Erythroblast (primary cell): ENCODE results near the gene RHBDD2.
"Not testable (repeated sequence)": the region's sequence is repeated elsewhere in the genome, so short reads cannot be mapped to it uniquely, and the experiment has no call there.

ENCODE experiments used
- DNase-seq, 2 experiments: peaks; one replicate each; lab custom pipeline; 2025; lab: John Stamatoyannopoulos, UW
- GATA1 ChIP-seq: IDR thresholded peaks from 2 replicates; pipeline ENCODE4 v1.6.1; 2011; ENCODE audit warnings: low read depth, mild to moderate bottlenecking, control low read depth, low read length, moderate library complexity
- POLR2A ChIP-seq: IDR thresholded peaks from 2 replicates; pipeline ENCODE4 v1.6.1; 2011; ENCODE audit warnings: mild to moderate bottlenecking, low read length

RHBDD2 gene

GRCh38 chr7:75850235-75850634, 28.6 kb upstream of the RHBDD2 start:
- DNase-seq: no peak
- TF ChIP-seq POLR2A: no peak
- TF ChIP-seq GATA1: no peak

- DNase-seq: no peak
- TF ChIP-seq POLR2A: no peak
- no peak for TF ChIP-seq GATA1
Measured at GRCh38 chr7:75854233-75854632, 24.6 kb upstream of the RHBDD2 start.

DNA sequence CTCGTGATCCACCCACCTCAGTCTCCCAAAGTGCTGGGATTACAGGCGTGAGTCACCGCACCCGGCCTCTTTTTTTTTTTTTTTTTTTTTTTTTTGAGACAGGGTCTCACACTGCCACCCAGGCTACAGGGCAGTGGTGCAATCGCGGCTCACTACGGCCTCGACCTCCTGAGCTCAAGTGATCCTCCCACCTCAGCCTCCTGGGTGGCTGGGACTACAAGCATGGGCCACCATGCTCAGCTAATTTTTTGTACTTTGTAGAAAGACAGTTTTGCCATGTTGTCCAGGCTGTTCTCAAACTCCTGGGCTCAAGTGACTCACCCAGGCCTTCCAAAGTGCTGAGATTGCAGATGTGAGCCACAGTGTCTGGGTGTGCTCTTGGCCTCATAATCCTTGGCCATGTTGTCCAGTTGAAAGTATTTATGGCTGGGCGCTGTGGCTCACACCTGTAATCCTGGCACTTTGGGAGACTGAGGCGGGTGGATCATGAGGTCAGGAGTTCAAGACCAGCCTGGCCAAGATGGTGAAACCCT, 24.0 kb upstream of the RHBDD2 start:
- not testable (repeated sequence) for DNase-seq

DNA sequence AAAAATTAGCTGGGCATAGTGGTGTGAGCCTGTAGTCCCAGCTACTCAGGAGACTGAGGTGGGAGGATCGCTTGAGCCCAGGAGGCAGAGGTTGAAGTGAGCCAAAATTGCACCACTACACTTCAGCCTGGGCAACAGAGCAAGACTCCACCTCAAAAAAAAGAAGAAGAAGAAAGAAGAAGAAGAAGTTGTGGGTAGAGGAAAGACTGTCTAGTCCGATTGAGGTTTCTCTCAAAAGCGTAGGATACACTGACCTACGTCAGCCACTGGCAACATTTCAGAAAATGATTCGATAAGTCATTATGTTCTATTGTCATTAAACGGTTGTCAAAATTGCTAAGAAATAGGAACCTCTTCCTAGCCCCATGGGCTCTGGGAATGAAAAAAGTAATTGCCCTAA, 22.3 kb upstream of the RHBDD2 start:
- DNase-seq: no peak
- TF ChIP-seq POLR2A (no peak), GATA1 (no peak)

- no peak for DNase-seq
- TF ChIP-seq POLR2A (no peak), GATA1 (no peak)
Measured at GRCh38 chr7:75858410-75858809, 20.4 kb upstream of the RHBDD2 start.

- no peak for TF ChIP-seq POLR2A
- no peak for TF ChIP-seq GATA1
- DNase-seq: no peak
Measured at GRCh38 chr7:75861636-75862035, 17.2 kb upstream of the RHBDD2 start.

- not testable (repeated sequence) for DNase-seq
Measured at GRCh38 chr7:75864251-75864650, 14.6 kb upstream of the RHBDD2 start.

DNA sequence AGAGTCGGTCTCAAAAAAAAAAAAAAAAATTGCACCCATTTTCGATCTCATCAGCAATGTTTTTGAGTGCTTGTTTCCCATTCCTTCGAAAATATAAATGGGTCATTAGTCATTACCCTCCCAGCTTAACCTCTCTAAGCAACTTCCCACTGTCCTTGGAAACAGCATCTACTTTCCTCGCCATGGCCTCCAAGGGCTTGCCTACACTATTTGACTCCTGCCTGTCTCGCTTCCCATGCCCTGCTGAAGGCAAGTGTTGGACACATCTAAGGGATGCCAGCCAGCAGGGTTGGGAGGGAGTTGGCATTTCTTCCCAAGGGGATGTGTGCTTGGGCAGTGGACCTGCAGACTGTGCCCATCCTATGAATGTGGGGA, 12.7 kb upstream of the RHBDD2 start:
- TF ChIP-seq POLR2A: no peak
- TF ChIP-seq GATA1: no peak

DNA sequence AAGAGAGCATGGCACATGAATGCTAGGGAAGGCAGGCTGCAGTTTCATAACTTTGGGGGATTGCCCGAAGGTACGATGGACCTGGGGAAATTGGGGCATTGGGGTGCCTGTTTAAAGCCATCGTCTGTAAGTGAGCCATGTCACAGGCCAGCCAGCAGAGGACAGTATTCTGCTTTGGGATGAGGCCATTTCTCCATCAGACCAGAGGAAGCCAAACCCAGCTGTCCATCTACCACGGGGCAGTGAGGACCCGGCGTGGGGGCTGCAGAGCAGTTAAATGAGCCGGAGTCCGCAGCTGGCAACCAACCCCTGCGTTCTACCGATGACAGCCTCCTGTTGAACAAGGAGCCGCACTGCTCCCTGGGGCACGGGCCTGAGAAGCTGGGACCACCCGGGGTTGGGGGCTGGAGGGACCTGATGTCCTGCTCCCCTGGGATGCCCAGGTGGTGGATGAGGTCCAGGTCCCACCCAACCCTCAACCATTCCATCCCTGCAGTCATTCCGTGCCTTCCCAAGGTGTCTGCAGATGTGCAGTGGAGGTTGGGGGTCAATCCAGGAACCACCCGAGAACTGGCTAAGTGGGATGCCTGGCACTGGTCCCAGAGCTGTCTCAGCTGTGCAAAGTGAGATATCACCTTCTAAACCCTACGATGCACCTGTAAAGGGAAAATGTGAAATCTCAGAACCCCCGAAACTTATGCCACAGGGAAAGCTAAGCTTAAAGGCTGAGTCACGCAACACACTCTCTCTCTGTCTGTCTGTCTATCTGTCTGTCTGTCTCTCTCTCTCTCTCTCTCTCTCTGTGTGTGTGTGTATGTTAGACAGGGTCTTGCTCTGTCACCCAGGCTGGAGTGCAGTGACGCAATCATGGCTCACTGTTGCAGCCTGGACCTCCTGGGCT, 12.1 kb upstream of the RHBDD2 start:
- TF ChIP-seq GATA1 (no peak), POLR2A (no peak)
- peak; percentile 65 to 75 for DNase-seq

More for the DNA sequence above, 12.7 kb upstream of the RHBDD2 start:
- no peak for DNase-seq

GRCh38 chr7:75867390-75867717, 11.5 kb upstream of the RHBDD2 start:
- no peak for DNase-seq

DNA sequence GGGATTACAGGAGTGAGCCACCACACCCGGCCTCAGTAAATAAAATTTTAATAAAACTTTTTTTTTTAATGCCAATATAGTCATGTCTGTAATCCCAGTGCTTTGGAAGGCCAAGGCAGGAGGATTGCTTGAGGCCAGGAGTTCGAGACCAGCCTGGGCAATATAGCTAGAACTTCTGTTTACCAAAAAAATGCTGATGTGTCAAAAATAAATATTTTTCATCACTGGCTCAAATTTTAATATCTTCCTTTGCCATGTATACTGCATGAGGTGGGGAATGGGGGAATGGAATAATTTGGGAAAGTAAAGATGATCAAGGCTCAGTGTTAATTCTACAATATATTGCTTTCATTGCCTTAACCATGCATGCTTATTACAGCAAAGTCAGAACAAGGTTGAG, 10.7 kb upstream of the RHBDD2 start:
- TF ChIP-seq GATA1: no peak
- no peak for DNase-seq

More at GRCh38 chr7:75867390-75867717, 11.5 kb upstream of the RHBDD2 start:
- TF ChIP-seq POLR2A (no peak), GATA1 (no peak)

DNA sequence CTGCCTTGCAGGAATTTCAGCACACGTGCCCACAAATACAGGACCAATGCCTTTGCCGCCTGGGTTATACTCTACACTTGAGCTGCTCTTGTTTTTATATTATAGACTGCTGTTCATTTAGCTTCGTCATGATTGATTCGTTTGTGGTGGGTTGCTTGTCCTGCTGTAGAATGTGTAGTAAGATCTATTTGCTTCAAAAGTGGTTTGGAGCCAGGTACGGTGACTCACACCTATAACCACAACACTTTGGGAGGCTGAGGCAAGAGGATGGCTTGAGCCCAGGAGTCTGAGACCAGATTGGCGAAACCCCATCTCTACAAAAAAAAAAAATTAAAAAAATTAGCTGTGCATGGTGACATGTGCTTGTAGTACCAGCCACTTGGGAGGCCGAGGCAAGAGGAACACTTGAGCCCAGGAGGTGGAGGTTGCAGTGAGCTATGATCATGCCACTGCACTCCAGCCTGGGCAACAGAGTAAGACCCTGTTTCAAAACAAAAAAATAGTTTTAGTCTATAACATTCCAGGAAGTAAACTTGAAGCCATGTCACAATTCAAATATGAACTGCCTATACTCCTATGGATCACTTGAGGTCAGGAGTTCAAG, 9.0 kb upstream of the RHBDD2 start:
- TF ChIP-seq GATA1 (no peak), POLR2A (no peak)
- no peak for DNase-seq

- TF ChIP-seq POLR2A (no peak), GATA1 (no peak)
- DNase-seq: no peak
Measured at GRCh38 chr7:75870557-75871161, 8.2 kb upstream of the RHBDD2 start.

DNA sequence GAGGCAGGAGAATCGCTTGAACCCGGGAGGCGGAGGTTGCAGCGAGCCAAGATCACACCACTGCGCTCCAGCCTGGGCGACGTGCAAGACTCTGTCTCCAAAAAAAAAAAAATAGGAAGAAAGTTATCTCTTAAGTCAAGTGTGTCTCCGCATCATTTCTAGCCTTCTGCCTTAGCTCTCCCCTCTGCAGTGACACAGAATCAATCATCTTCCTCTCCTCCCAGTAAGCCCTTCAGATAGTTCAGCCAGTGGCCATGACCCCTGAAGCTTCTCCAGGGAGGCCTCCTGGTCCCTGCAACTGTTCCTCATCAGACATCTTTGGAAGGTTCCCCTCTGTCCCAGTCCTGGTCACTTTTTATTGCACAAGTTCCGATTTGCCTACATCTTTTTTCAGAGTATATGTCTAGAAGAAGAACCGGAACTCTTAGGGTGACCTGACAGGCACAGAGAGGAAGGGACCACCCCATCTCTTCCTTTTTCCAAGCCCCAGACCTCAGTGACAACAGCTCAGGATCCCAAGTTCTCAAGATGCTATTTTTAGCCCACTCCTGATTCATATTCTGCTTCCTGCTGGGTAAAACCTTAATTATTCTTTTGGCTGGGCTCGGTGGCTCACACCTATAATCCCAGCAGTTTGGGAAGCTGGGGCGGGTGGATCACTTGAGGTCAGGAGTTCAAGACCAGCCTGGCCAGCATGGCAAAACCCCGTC, 6.6 kb upstream of the RHBDD2 start:
- no peak for DNase-seq
- TF ChIP-seq GATA1 (no peak), POLR2A (no peak)

- DNase-seq: not testable (repeated sequence)
Measured at GRCh38 chr7:75874180-75874579, 4.7 kb upstream of the RHBDD2 start.
